Right atrium auricular region (tissue), 2 donors: ENCODE measurements around the gene RSRC1. TPM values are rescaled to one million over a fixed set of nuclear protein-coding genes. Genes with fewer than 3 reads are reported as not detected.

Experiments
- DNase-seq: peaks from one replicate; pipeline ENCODE4 v3.0.0-alpha.2; 2019; ENCODE audit warnings: low spot score
- H3K27ac ChIP-seq, 2 donors: fragments of 200-600 bp; sonication (generic); 1 replicate in 1 of 2; 2 replicates in 1 of 2; pipeline ENCODE4 v1.5.1; 2016 to 2019
- H3K27me3 ChIP-seq, 2 donors: fragments of 200-600 bp; sonication (generic); one replicate each; pipeline versions ENCODE4 v1.5.1 to v1.6.0; 2017 to 2019
- H3K36me3 ChIP-seq: fragments of 200-600 bp; sonication (generic); one replicate; pipeline ENCODE4 v1.5.1; 2016
- H3K4me1 ChIP-seq, 2 donors: fragments of 200-600 bp; sonication (generic); one replicate each; pipeline versions ENCODE4 v1.5.1 to v1.6.0; 2017 to 2019
- H3K4me3 ChIP-seq, 2 donors: fragments of 200-600 bp; sonication (generic); 1 replicate in 1 of 2; 2 replicates in 1 of 2; pipeline ENCODE4 v1.5.1; 2017 to 2019; ENCODE audit warnings: mild to moderate bottlenecking in 1 of 2, moderate library complexity in 1 of 2
- H3K9me3 ChIP-seq, 2 donors: fragments of 200-600 bp; sonication (generic); one replicate each; pipeline ENCODE4 v1.5.1; 2019
- CTCF ChIP-seq, 2 donors: fragments of 200-600 bp; sonication (generic); IDR thresholded peaks; one replicate each; pipeline ENCODE4 v1.5.1; 2019; ENCODE audit warnings: antibody characterized with exemption in 2 of 2
- total RNA-seq, 2 donors: library from RNA; depleted of rRNA; stranded (reverse); fragments of >200 nt; gene quantifications; one replicate each; pipeline ENCODE4 v1.1.0, GENCODE V29; 2016

Gene RSRC1
- total RNA-seq, 2 donors from 2014 or later, result 24.8 to 42.5 TPM

- no peaks in the 10 kb centered on the region for H3K36me3 ChIP-seq
- no peaks in the 10 kb centered on the region for H3K9me3 ChIP-seq
- DNase-seq, result no peak
- no peaks in the 10 kb centered on the region for H3K4me1 ChIP-seq
- no peak overlapping the region for H3K27ac ChIP-seq
- no peak overlapping the region for H3K4me3 ChIP-seq
- TF ChIP-seq CTCF (IDR thresholded peaks at IDR 0.05), result no peak
- no peaks in the 10 kb centered on the region for H3K27me3 ChIP-seq
Observed at GRCh38 chr3:158520433-158520832, 410.5 kb downstream of the RSRC1 start.

GRCh38 chr3:158522221-158523136 lies 412.6 kb downstream of the RSRC1 start:
- H3K9me3 ChIP-seq, result no peaks in the 10 kb centered on the region
- DNase-seq, result no peak
- no peak overlapping the region for H3K4me3 ChIP-seq
- H3K36me3 ChIP-seq, result no peaks in the 10 kb centered on the region
- no peak for TF ChIP-seq CTCF (IDR thresholded peaks at IDR 0.05)
- H3K4me1 ChIP-seq, result no peaks in the 10 kb centered on the region
- H3K27me3 ChIP-seq, result no peaks in the 10 kb centered on the region
- no peak overlapping the region for H3K27ac ChIP-seq

GRCh38 chr3:158528076-158528674 lies 418.3 kb downstream of the RSRC1 start:
- Histone ChIP-seq H3K36me3 (no peaks in the 10 kb centered on the region), H3K27me3 (no peaks in the 10 kb centered on the region), H3K4me3 (no peak overlapping the region), H3K9me3 (no peaks in the 10 kb centered on the region), H3K4me1 (no peaks in the 10 kb centered on the region), H3K27ac (no peak overlapping the region)
- no peak for TF ChIP-seq CTCF (IDR thresholded peaks at IDR 0.05)
- no peak for DNase-seq

- no peak for TF ChIP-seq CTCF (IDR thresholded peaks at IDR 0.05)
- no peak overlapping the region for H3K4me3 ChIP-seq
- H3K4me1 ChIP-seq, result no peaks in the 10 kb centered on the region
Observed at GRCh38 chr3:158531334-158531733, 421.4 kb downstream of the RSRC1 start.

GRCh38 chr3:158532099-158532734 lies 422.3 kb downstream of the RSRC1 start:
- DNase-seq, result no peak
- Histone ChIP-seq H3K27ac (no peak overlapping the region), H3K9me3 (no peaks in the 10 kb centered on the region), H3K4me3 (no peak overlapping the region), H3K4me1 (no peaks in the 10 kb centered on the region), H3K36me3 (no peaks in the 10 kb centered on the region), H3K27me3 (no peaks in the 10 kb centered on the region)
- peak in 1 of 2 donors; percentile 66 for TF ChIP-seq CTCF (IDR thresholded peaks at IDR 0.05)

More at GRCh38 chr3:158531334-158531733, 421.4 kb downstream of the RSRC1 start:
- no peaks in the 10 kb centered on the region for H3K36me3 ChIP-seq
- H3K27me3 ChIP-seq, result no peaks in the 10 kb centered on the region
- no peak for DNase-seq
- H3K27ac ChIP-seq, result no peak overlapping the region
- no peaks in the 10 kb centered on the region for H3K9me3 ChIP-seq
